HG03135 (cell line): ENCODE measurements around the gene OR5B21.

Experiments
- ATAC-seq: cut with Tn5 transposase; IDR thresholded peaks from one replicate; pipeline ENCODE4 v1.9.1; 2021; ENCODE audit warnings: mild to moderate bottlenecking, moderate library complexity; ENCODE audit not compliant: unreplicated experiment

OR5B21 gene

GRCh38 chr11:58494101-58494500 lies 13.8 kb downstream of the OR5B21 start:
- ATAC-seq: no peak

- no peak for ATAC-seq
Measured at GRCh38 chr11:58493676-58494075, 14.2 kb downstream of the OR5B21 start.

GRCh38 chr11:58490827-58491226 lies 17.1 kb downstream of the OR5B21 start:
- ATAC-seq: no peak

- ATAC-seq: no peak
Measured at GRCh38 chr11:58487170-58487569, 20.7 kb downstream of the OR5B21 start.

GRCh38 chr11:58485961-58486360 lies 21.9 kb downstream of the OR5B21 start:
- ATAC-seq: no peak

GRCh38 chr11:58471892-58472291 lies 36.0 kb downstream of the OR5B21 start:
- no peak for ATAC-seq

GRCh38 chr11:58466293-58466692 lies 41.6 kb downstream of the OR5B21 start:
- no peak for ATAC-seq

- ATAC-seq: no peak
Measured at GRCh38 chr11:58465690-58466089, 42.2 kb downstream of the OR5B21 start.
